ENCODE measurements around the gene SORCS2.

DNA sequence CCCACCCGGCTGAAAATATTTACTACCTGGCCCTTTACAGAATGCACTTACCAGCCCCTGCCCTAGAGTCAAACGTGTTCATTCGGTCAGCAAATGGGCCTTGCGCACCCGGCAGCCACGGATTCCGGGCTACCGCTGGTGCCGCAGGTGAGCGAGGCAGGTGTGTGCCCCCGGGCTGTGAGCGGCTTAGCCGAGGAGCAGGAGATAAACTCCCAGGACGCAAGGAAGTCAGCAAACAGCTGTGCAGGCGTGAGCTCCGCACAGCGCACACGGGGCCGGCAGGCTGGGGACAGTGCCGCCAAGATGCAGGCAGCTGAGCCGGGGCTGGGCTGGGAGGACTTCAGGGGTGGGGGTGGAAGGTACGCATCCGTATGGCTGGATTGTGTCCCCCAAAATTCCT, 453.6 kb downstream of the SORCS2 start:
- no peak for TF ChIP-seq EZH2 (IDR thresholded peaks at IDR 0.05; ENCODE audit: low read length, unreplicated experiment)
- no peak for TF ChIP-seq CTCF (conservative IDR thresholded peaks at IDR 0.05; ENCODE audit: low read depth, low read length)
- no peak for TF ChIP-seq EZH2phosphoT487 (IDR thresholded peaks at IDR 0.05; ENCODE audit: borderline replicate concordance, low read length)

Data from PC-3 (cell line).